HuH-7 (cell line): ENCODE data around the gene MCEE.
"Not testable (repeated sequence)": the region's sequence is repeated elsewhere in the genome, so short reads cannot be mapped to it uniquely, and the experiment has no call there.

Source experiments
- DNase-seq: peaks from one replicate; pipeline ENCODE4 v3.0.0; 2011; ENCODE audit warnings: low spot score

Gene MCEE

DNA sequence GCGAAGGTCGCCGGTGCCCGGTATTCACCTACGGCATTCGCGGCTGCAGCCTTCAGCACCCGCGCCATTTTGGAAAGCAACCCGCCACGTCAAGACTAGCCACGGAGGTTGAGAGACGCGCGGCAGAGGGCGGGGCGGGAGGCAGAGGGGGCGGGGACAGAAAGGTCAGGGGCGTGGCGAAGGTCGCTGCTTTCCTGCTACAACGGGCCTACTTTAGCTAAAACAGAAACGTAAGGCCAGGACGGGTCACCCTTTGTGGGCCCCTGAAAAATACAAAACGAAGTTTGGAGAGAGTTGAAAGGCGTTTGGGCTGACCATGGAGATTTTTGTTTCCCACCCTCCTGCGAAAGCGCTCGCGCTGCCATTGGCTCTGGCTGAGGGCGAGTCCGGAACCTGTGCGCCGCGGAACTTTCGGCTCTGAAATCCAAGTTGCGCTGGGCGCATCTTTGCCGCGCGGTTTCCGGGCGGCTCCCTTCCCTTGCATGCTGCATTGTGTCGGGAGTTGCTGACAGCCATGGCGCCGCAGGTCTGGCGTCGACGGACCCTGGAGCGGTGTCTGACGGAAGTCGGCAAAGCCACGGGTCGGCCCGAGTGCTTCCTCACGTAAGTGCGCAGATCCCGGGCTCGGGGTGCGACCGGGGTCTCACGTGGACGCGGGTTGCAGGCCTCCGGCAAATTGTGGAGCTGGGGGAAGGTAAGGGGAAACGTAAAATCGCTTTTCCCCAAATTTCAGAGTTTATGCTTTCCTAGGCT is at the start of gene MCEE, which contains the start of gene MPHOSPH10:
Gene MCEE (minus strand): TSS at position 78 of the 753 bp plus-strand sequence. CDS start 10 bp downstream, at position 68.
Gene MPHOSPH10 (plus strand): TSS at position 483 of the 753 bp plus-strand sequence. CDS start 32 bp downstream, at position 515.
- peak; percentile 82 for DNase-seq

- not testable (repeated sequence) for DNase-seq
Observed at GRCh38 chr2:71178836-71179235, 48.8 kb upstream of the MCEE start.

- DNase-seq = no peak
Observed at GRCh38 chr2:71174207-71174606, 44.2 kb upstream of the MCEE start.

DNA sequence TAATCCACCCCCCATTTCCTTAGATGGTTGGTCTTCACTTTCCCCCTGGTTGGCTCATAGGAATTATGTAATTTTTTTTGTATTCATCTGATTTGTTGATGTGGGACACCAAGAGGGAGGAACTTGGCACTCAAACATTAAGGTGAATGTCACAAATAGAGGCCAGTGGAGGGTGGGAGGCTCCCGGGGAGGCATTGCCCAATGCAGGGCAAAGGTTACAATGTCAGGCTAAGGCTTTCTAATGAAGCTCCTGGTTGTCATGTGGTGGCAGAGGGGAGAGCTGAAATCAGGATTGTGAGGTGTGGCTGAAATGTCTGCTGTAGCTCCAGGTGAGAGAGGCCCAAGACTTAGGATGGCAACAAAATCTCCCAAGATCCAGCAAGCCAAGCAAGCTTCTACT is 43.1 kb upstream of the MCEE start:
- peak; percentile 56 for DNase-seq

DNA sequence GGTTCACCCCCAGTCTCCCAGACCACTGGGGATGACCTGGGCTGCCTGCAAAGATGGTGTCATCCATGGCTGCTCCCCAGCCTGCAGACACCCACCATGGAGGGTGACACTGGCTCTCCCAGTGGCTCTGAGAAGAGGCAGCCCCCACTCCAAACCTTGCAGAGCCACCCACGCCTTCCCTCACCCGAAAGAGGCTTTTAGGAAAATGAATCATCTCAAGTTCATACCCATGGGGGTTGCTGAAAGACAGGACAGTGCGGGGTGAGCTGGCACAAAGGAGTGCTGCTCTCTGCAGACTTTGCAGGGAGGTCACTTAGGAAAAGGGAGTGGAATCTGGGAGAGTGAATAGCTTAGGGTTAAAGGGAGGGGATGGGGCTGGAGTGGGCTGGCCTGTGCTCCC is 36.8 kb upstream of the MCEE start:
- no peak for DNase-seq

GRCh38 chr2:71157124-71157793 is 27.2 kb upstream of the MCEE start:
- peak; percentile 66 for DNase-seq

GRCh38 chr2:71156573-71156972 is 26.5 kb upstream of the MCEE start:
- DNase-seq = no peak

GRCh38 chr2:71155846-71156245 is 25.8 kb upstream of the MCEE start:
- no peak for DNase-seq

- DNase-seq = peak; percentile 79
Observed at GRCh38 chr2:71154798-71155197, 24.8 kb upstream of the MCEE start.

DNA sequence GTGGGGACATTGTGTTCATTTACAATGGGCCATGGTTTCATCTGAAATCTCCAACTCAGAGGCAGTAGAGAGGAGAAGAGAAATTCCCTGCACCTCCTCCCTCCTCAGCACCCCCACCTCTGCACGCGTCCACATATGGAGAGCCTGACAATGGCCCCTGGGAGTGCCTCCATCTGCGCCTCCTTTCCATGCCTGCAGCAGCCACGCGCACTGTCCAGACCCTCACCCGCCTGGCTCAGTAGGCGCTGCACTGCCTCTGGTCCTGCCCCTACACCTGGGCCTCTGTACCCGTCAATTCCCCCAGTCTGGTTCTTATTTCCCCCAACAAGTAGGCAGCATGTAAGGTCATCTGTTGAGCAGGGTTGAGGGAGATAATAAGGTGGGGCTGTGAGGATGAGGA is 24.2 kb upstream of the MCEE start:
- no peak for DNase-seq

GRCh38 chr2:71153585-71154224 is 23.7 kb upstream of the MCEE start:
- DNase-seq = no peak

GRCh38 chr2:71151620-71152019 is 21.6 kb upstream of the MCEE start:
- no peak for DNase-seq

DNA sequence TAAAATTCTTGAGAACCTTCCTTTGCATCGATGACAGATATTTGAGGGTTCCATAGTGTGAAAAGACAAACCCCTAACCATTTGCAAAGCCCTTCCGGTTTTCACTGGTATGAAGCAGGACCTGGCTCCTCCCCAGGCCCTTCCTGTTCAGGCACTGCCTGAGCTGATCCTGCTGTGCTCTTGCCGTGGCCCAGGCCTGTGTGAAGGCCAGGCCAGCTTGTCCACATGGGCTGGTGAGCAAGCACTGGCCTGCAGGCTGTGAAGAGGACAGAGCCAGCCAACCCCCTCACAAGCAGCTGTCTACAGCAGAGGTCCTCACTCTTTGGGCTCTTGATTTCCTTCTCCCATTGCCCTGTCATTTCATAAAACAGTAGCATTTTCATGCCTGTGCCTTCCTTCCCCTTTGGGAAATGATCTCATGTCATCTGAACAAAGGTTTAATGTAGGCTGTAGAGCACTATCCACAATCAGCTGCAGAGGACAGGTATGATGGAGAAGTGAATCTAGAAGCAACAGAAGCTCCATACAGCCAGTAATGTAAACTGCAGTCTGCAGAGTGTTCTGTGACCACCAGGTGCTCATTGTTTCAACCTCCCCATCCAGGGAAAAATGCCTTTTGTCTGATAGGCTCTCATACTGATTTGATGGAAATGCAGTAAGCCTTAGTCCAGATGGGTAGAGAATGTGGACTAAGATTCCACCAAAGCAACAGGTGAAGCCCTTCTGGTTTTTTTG is 20.2 kb upstream of the MCEE start:
- no peak for DNase-seq

GRCh38 chr2:71148506-71149063 is 18.6 kb upstream of the MCEE start:
- no peak for DNase-seq

DNA sequence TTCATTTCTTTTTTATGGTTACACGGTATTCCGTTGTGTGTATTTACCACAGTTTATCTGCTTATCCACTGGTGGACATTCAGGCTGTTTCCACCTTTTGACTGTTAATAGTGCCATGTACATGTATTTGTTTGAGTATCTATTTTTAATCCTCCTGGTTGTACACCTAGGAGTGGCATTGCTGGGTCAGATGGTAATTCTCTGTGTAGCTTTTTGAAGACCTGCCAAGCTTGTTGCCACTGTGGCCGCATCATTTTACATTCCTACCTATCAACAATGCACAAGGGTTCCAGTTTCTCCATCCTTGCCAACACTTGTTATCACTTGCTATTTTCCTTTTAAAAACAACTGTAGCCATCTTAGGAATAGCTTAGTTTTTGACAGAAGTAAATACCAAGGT is 13.8 kb upstream of the MCEE start:
- no peak for DNase-seq

- DNase-seq = no peak
Observed at GRCh38 chr2:71136174-71136573, 6.1 kb upstream of the MCEE start.

DNA sequence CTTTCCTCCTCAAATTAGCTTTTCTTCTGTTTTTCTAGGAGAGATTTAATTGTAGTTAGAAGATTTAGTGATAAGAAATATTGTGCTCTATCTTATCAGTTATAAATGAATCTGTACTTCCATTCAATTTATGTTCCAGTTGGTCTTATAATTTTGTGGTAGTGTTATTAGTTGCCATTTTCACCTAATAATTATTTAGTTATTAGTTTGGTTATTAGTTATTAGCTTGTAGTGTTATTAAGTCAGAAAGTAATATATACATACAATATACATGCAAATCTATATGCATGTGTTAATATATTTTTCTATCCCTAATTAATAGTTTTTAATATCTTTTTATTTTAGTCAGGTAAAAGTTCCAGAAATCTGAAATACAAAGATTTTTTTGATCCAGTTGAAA is 3.6 kb upstream of the MCEE start:
- no peak for DNase-seq

DNA sequence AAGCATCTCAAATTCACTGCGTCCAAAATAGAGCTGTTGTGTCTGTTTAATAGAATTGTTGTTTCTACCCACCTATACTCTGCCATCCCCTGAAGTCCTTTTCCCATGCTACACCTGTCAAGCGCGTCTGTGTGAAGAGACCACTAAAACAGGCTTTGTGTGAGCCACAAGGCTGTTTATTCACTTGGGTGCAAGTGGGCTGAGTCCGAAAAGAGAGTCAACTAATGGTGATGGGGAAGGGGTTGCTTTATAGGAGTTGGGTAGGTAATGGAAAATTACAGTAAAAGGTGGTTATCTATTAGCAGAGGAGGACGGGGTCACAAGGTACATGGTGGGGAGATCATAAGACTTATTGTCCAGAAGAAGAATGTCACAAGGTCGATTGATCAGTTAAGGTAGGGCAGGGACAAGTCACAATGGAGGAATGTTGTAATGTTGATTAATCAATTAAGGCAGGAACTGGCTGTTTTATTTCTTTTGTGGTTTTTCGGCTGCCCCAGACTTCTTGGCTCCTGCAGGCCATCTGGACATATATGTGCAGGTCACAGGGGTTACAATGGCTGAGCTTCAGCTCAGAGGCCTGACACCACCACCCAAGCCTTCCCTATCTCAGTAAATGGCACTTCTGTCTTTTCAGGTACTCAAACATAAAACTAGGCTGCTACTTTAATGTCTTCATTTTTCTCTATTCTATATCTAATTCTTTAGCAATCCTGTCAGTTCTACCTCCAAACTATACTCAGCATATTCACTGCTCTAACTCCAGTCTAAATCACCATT is 1.5 kb upstream of the MCEE start:
- DNase-seq = not testable (repeated sequence)

GRCh38 chr2:71130905-71131244 is 846 bp upstream of the MCEE start:
- no peak for DNase-seq

DNA sequence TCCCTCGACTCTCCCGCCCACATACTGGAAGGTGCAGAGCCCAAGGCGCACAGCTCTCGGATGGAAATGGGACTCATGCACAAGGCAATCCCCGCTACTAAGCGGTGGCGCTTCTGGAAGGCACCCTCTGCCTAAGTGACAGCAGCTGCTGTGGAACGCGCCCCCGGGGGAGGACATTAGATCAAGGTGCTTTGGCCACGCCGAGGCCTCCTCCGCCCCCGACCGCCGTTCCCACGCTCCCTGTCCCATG is 202 bp downstream of the MCEE start:
- no peak for DNase-seq

DNA sequence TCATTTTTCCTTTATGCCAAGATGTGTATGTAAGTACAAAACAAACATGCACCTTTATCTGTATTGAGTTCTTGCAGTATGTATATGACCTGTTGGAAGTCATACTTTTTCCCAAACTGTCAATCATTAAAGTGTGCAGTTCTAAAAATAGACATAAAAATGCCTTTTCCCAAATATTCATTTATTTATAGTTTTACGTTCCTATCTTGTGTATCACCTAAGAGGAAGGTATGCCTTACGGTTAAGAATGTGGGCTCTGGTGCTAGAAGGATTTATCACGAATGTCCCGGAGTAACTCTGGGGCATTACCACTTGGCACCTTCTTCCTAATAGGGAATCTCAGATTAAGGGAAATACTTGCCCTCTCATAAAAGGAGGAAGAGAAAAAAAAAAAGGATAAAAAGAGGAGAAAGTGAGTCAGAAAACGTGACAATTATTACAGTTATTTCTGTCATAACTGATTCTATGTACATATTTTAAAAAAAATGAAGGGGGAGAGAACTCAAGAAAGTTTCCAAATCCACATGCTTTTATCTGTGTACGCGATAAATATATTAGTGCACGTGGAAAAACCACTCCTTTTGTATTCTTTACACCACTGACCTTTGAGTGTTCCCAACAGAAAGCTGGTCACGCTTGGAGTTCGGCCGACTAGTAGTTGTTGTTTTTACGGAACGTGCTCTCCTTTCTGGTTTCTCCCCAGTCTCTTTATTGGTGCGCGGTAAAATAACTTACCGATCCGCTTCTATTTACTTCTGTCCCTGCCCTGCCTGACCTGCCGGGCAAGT is 721 bp downstream of the MCEE start:
- no peak for DNase-seq
